Measurements from ENCODE around the gene CAMK1D.

The CAMK1D gene

DNA sequence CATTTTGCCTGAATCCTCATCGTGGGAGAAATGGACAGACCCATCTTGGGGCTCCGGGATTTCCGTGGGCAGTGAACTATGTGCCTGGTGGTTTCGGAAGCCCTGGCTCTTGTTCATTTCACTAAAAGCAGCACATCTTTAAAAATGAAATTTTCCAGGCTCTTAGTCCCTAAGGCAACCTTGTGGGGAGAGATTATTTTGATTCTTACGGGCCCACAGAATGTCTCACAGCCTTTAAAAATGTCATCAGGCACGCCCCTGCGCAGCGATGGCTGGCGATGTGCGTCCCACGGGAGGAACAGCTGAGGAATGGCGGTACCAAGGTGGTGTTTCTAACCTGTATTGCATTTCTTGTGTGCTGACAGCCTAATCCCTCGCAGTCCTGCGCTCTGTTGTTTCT, 462.5 kb downstream of the CAMK1D start:
- no peaks in the 10 kb centered on the region for H3K36me3 ChIP-seq (ENCODE audit: insufficient read depth)
- H3K4me2 ChIP-seq = no peak overlapping the region
- H3K27ac ChIP-seq = no peak overlapping the region
- H4K20me1 ChIP-seq (ENCODE audit: insufficient read depth) = no peaks in the 10 kb centered on the region
- no peaks in the 10 kb centered on the region for H3K27me3 ChIP-seq (ENCODE audit: insufficient read depth, low read depth)
- H3K79me2 ChIP-seq (ENCODE audit: insufficient read depth, low read depth) = no peaks in the 10 kb centered on the region
- no peaks in the 10 kb centered on the region for H3K4me1 ChIP-seq (ENCODE audit: low read depth, poor library complexity, severe bottlenecking)
- no peak overlapping the region for H2AFZ ChIP-seq (ENCODE audit: low read depth)
- H3K4me3 ChIP-seq (IDR thresholded peaks at IDR 0.05; ENCODE audit: insufficient read depth, low read depth, low read length) = no peak overlapping the region
- H3K9ac ChIP-seq = no peak overlapping the region
- TF ChIP-seq, protein P1, sequence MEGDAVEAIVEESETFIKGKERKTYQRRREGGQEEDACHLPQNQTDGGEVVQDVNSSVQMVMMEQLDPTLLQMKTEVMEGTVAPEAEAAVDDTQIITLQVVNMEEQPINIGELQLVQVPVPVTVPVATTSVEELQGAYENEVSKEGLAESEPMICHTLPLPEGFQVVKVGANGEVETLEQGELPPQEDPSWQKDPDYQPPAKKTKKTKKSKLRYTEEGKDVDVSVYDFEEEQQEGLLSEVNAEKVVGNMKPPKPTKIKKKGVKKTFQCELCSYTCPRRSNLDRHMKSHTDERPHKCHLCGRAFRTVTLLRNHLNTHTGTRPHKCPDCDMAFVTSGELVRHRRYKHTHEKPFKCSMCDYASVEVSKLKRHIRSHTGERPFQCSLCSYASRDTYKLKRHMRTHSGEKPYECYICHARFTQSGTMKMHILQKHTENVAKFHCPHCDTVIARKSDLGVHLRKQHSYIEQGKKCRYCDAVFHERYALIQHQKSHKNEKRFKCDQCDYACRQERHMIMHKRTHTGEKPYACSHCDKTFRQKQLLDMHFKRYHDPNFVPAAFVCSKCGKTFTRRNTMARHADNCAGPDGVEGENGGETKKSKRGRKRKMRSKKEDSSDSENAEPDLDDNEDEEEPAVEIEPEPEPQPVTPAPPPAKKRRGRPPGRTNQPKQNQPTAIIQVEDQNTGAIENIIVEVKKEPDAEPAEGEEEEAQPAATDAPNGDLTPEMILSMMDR (conservative IDR thresholded peaks at IDR 0.05; ENCODE audit: low read depth, low read length) = no peak

DNA sequence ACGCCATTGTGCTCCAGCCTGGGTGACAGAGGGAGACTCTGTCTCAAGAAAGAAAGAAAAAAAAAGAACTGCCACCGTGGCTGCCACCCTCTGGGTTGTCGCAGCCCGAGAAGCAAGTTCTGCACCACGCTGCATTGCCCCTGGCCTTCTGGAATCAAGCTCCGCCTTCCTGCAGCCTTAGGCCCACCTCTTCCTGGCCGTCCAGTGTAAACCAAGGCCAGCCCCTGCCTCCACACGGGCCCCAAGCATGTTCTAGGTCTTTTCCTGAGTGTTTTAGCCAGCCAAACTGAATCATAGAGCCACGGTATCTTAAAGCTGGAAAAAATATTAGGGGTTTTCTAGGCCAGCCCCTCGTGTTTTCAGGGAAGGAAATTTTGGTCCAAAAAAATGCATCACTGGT, 463.2 kb downstream of the CAMK1D start:
- Histone ChIP-seq H3K79me2 (ENCODE audit: insufficient read depth, low read depth) (no peaks in the 10 kb centered on the region), H3K36me3 (ENCODE audit: insufficient read depth) (no peaks in the 10 kb centered on the region), H3K4me2 (no peak overlapping the region), H2AFZ (ENCODE audit: low read depth) (no peak overlapping the region), H3K9ac (no peak overlapping the region), H3K4me1 (ENCODE audit: low read depth, poor library complexity, severe bottlenecking) (no peaks in the 10 kb centered on the region), H3K27ac (no peak overlapping the region), H4K20me1 (ENCODE audit: insufficient read depth) (no peaks in the 10 kb centered on the region), H3K27me3 (ENCODE audit: insufficient read depth, low read depth) (no peaks in the 10 kb centered on the region), H3K4me3 (IDR thresholded peaks at IDR 0.05; ENCODE audit: insufficient read depth, low read depth, low read length) (no peak overlapping the region)
- TF ChIP-seq, protein P1 (conservative IDR thresholded peaks at IDR 0.05; ENCODE audit: low read depth, low read length) = no peak

DNA sequence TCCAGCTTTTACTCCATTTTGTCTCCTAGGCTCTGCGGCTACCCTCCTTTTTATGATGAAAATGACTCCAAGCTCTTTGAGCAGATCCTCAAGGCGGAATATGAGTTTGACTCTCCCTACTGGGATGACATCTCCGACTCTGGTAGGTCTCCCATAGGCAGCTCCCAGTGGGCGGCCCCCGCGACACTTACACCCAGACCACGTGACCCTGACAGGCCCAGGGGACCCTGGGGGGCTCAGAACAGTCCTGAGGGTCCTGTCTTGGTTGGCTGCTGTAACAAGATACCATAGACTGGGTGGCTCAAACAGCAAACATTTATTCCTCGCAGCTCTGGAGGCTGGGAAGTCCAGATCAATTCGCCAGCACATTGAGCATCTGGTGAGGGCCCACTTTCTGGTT, 464.8 kb downstream of the CAMK1D start:
- no peaks in the 10 kb centered on the region for H3K79me2 ChIP-seq (ENCODE audit: insufficient read depth, low read depth)
- no peak overlapping the region for H3K4me2 ChIP-seq
- H3K4me3 ChIP-seq (IDR thresholded peaks at IDR 0.05; ENCODE audit: insufficient read depth, low read depth, low read length) = no peak overlapping the region
- no peak overlapping the region for H3K9ac ChIP-seq
- no peaks in the 10 kb centered on the region for H4K20me1 ChIP-seq (ENCODE audit: insufficient read depth)
- no peak overlapping the region for H3K27ac ChIP-seq
- no peaks in the 10 kb centered on the region for H3K36me3 ChIP-seq (ENCODE audit: insufficient read depth)
- TF ChIP-seq, protein P1 (conservative IDR thresholded peaks at IDR 0.05; ENCODE audit: low read depth, low read length) = no peak
- no peak overlapping the region for H2AFZ ChIP-seq (ENCODE audit: low read depth)
- no peaks in the 10 kb centered on the region for H3K27me3 ChIP-seq (ENCODE audit: insufficient read depth, low read depth)
- H3K4me1 ChIP-seq (ENCODE audit: low read depth, poor library complexity, severe bottlenecking) = no peaks in the 10 kb centered on the region

DNA sequence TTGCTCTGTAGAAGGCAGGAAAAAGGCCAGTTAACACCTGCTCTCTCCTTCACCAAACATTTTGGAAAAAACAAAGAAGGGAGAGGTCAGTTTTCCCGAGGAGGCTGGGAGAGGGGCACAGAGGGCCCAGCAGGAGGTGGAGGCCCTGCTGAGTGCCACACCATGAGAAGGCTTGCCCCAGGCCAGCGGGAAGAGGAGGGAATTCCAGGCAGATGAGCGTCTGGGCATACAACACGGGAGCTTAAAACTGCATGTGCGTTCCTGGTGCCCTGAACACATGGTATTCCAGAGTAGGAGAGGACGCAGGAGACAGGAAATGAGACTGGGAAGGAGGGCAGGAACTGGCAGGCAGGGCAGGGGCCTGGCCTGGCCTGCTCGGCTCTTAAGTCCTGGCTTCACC, 469.7 kb downstream of the CAMK1D start:
- Histone ChIP-seq H3K4me1 (ENCODE audit: low read depth, poor library complexity, severe bottlenecking) (no peaks in the 10 kb centered on the region), H3K27ac (no peak overlapping the region), H3K9ac (no peak overlapping the region), H3K36me3 (ENCODE audit: insufficient read depth) (no peaks in the 10 kb centered on the region), H3K79me2 (ENCODE audit: insufficient read depth, low read depth) (no peaks in the 10 kb centered on the region), H4K20me1 (ENCODE audit: insufficient read depth) (no peaks in the 10 kb centered on the region), H3K4me3 (IDR thresholded peaks at IDR 0.05; ENCODE audit: insufficient read depth, low read depth, low read length) (no peak overlapping the region), H2AFZ (ENCODE audit: low read depth) (no peak overlapping the region), H3K27me3 (ENCODE audit: insufficient read depth, low read depth) (no peaks in the 10 kb centered on the region), H3K4me2 (no peak overlapping the region)
- TF ChIP-seq, protein P1 (conservative IDR thresholded peaks at IDR 0.05; ENCODE audit: low read depth, low read length) = no peak
